Activated T-cell treated with anti-CD3 and anti-CD28 coated beads for 1 hour (primary cell): ENCODE results near the gene SLC44A4.

Source experiments
- DNase-seq: peaks from one replicate; pipeline ENCODE4 v3.0.0-alpha.2; 2020; ENCODE audit warnings: low read depth

The SLC44A4 gene

GRCh38 chr6:31901415-31901952 is 22.7 kb upstream of the SLC44A4 start:
- DNase-seq: peak; percentile 56

GRCh38 chr6:31900917-31901414 is 22.2 kb upstream of the SLC44A4 start:
- no peak for DNase-seq

- no peak for DNase-seq
Measured at GRCh38 chr6:31899882-31900722, 21.3 kb upstream of the SLC44A4 start.

- DNase-seq: no peak
Measured at GRCh38 chr6:31899215-31899614, 20.4 kb upstream of the SLC44A4 start.

GRCh38 chr6:31898383-31899011 is 19.7 kb upstream of the SLC44A4 start:
- DNase-seq: no peak

GRCh38 chr6:31897612-31898382 is 19.0 kb upstream of the SLC44A4 start, which contains the start of gene EHMT2:
TSS of gene EHMT2 (minus strand) at chr6:31897698. CDS start at chr6:31897677, 21 bp downstream.
- DNase-seq: peak; percentile 76

GRCh38 chr6:31896856-31897611 is 18.2 kb upstream of the SLC44A4 start:
- DNase-seq: no peak

- no peak for DNase-seq
Measured at GRCh38 chr6:31896493-31896855, 17.7 kb upstream of the SLC44A4 start.

- DNase-seq: no peak
Measured at GRCh38 chr6:31892821-31893220, 14.0 kb upstream of the SLC44A4 start.

GRCh38 chr6:31889331-31889972 is 10.7 kb upstream of the SLC44A4 start:
- DNase-seq: no peak

GRCh38 chr6:31888276-31889258 is 9.8 kb upstream of the SLC44A4 start:
- peak; percentile 60 for DNase-seq

- DNase-seq: no peak
Measured at GRCh38 chr6:31887173-31888007, 8.6 kb upstream of the SLC44A4 start.

- no peak for DNase-seq
Measured at GRCh38 chr6:31886541-31886991, 7.8 kb upstream of the SLC44A4 start.

- DNase-seq: no peak
Measured at GRCh38 chr6:31884528-31885035, 5.8 kb upstream of the SLC44A4 start.

- DNase-seq: no peak
Measured at GRCh38 chr6:31883676-31884075, 4.9 kb upstream of the SLC44A4 start.

- DNase-seq: no peak
Measured at GRCh38 chr6:31882344-31882743, 3.5 kb upstream of the SLC44A4 start.

GRCh38 chr6:31881136-31881859 is 2.5 kb upstream of the SLC44A4 start:
- DNase-seq: no peak

GRCh38 chr6:31880616-31881015 is 1.8 kb upstream of the SLC44A4 start:
- DNase-seq: no peak
